Trophoblast cell (in vitro differentiated cells and primary cell): ENCODE results near the gene LRRTM4.

ENCODE experiments used
- DNase-seq, 2 donors: peaks; one replicate each; pipeline ENCODE4 v3.0.0-alpha.2; 2016
- H2AFZ ChIP-seq: 2 replicates; pipeline ENCODE4 v1.6.1; 2013; ENCODE audit warnings: low read length, moderate library complexity, mild to moderate bottlenecking; ENCODE audit not compliant: insufficient read depth, poor library complexity
- H2AK5ac ChIP-seq: 2 replicates; pipeline ENCODE4 v1.6.1; 2013; ENCODE audit warnings: mild to moderate bottlenecking, low read length
- H2BK120ac ChIP-seq: 2 replicates; pipeline ENCODE4 v1.6.1; 2013; ENCODE audit warnings: low read length, mild to moderate bottlenecking, moderate library complexity; ENCODE audit not compliant: insufficient read depth, poor library complexity
- H2BK12ac ChIP-seq: 2 replicates; pipeline ENCODE4 v1.6.1; 2013; ENCODE audit warnings: mild to moderate bottlenecking, low read length, moderate library complexity
- H2BK5ac ChIP-seq: 2 replicates; pipeline ENCODE4 v1.6.1; 2013; ENCODE audit warnings: low read length, low read depth, moderate library complexity, mild to moderate bottlenecking; ENCODE audit not compliant: poor library complexity
- H3K14ac ChIP-seq: 2 replicates; pipeline ENCODE4 v1.6.1; 2013; ENCODE audit warnings: mild to moderate bottlenecking, low read length
- H3K18ac ChIP-seq: 2 replicates; pipeline ENCODE4 v1.6.1; 2013; ENCODE audit warnings: mild to moderate bottlenecking, low read length
- H3K23ac ChIP-seq: 2 replicates; pipeline ENCODE4 v1.6.1; 2013; ENCODE audit warnings: low read length
- H3K27ac ChIP-seq: 2 replicates; pipeline ENCODE4 v1.5.1; 2013; ENCODE audit warnings: low read depth, mild to moderate bottlenecking, inconsistent platforms, low read length, moderate library complexity
- H3K27me3 ChIP-seq: 2 replicates; pipeline ENCODE4 v1.6.1; 2013; ENCODE audit warnings: inconsistent platforms, mild to moderate bottlenecking, low read length, moderate library complexity; ENCODE audit not compliant: insufficient read depth
- H3K36me3 ChIP-seq, 2 experiments: 1 replicate in 1 of 2; 2 replicates in 1 of 2; pipeline ENCODE4 v1.6.1; 2013; ENCODE audit warnings: low read length in 2 of 2, mild to moderate bottlenecking in 2 of 2, moderate library complexity in 1 of 2; ENCODE audit not compliant: insufficient read depth in 2 of 2, control insufficient read depth in 1 of 2
- H3K4ac ChIP-seq: 2 replicates; pipeline ENCODE4 v1.6.1; 2013; ENCODE audit warnings: low read depth, mild to moderate bottlenecking, low read length, moderate library complexity
- H3K4me1 ChIP-seq, 2 experiments: 1 replicate in 1 of 2; 2 replicates in 1 of 2; pipeline ENCODE4 v1.6.1; 2013; ENCODE audit warnings: low read length in 2 of 2, mild to moderate bottlenecking in 2 of 2, moderate library complexity in 1 of 2; ENCODE audit not compliant: insufficient read depth in 2 of 2, control insufficient read depth in 1 of 2
- H3K4me2 ChIP-seq: 2 replicates; pipeline ENCODE4 v1.6.1; 2013; ENCODE audit warnings: inconsistent platforms, mild to moderate bottlenecking, low read length, moderate library complexity
- H3K4me3 ChIP-seq: 2 replicates; pipeline ENCODE4 v1.5.1; 2013; ENCODE audit warnings: mild to moderate bottlenecking, low read depth, low read length, inconsistent platforms
- H3K79me1 ChIP-seq: one replicate; pipeline ENCODE4 v1.6.1; 2013; ENCODE audit warnings: low read length
- H3K79me2 ChIP-seq: 2 replicates; pipeline ENCODE4 v1.6.1; 2013; ENCODE audit warnings: low read length, mild to moderate bottlenecking; ENCODE audit not compliant: control insufficient read depth, insufficient read depth, poor library complexity
- H3K9ac ChIP-seq: 2 replicates; pipeline ENCODE4 v1.6.1; 2013; ENCODE audit warnings: mild to moderate bottlenecking, low read length
- H3K9me3 ChIP-seq: 2 replicates; pipeline ENCODE4 v1.6.1; 2013; ENCODE audit warnings: low read depth, mild to moderate bottlenecking, control low read depth, inconsistent platforms, low read length; ENCODE audit not compliant: insufficient read depth
- H4K12ac ChIP-seq: 2 replicates; pipeline ENCODE4 v1.6.1; 2013; ENCODE audit warnings: low read depth, mild to moderate bottlenecking, low read length, moderate library complexity
- H4K8ac ChIP-seq: 2 replicates; pipeline ENCODE4 v1.6.1; 2013; ENCODE audit warnings: low read depth, mild to moderate bottlenecking, low read length, moderate library complexity
- H4K91ac ChIP-seq: one replicate; pipeline ENCODE4 v1.6.1; 2013; ENCODE audit warnings: low read depth, mild to moderate bottlenecking, low read length, moderate library complexity
- WGBS: extraction: QIAGEN DNeasy Blood & Tissue Kit; methylation state at CpG from one replicate; pipeline ENCODE4 v1.1.7; 2013; ENCODE audit warnings: missing lambda C conversion rate; ENCODE audit not compliant: insufficient read length, insufficient coverage; ENCODE audit errors: extremely low coverage; 5-methylcytosine and 5-hydroxymethylcytosine counted together

Gene LRRTM4

GRCh38 chr2:77428946-77429345 lies 93.2 kb downstream of the LRRTM4 start:
- Histone ChIP-seq H3K9me3 (no peaks in the 10 kb centered on the region), H3K79me2 (no peaks in the 10 kb centered on the region), H3K36me3 (no peaks in the 10 kb centered on the region), H3K23ac (no peak overlapping the region), H3K14ac (no peak overlapping the region), H2BK12ac (no peak overlapping the region), H3K4me1 (no peaks in the 10 kb centered on the region), H2BK120ac (no peak overlapping the region), H3K79me1 (no peaks in the 10 kb centered on the region), H2AFZ (no peak overlapping the region), H3K18ac (no peak overlapping the region), H4K91ac (no peak overlapping the region), H3K4ac (no peak overlapping the region), H3K27ac (no peak overlapping the region), H3K4me2 (no peak overlapping the region), H2AK5ac (no peak overlapping the region), H4K8ac (no peak overlapping the region), H4K12ac (no peak overlapping the region), H3K4me3 (no peak overlapping the region), H2BK5ac (no peak overlapping the region), H3K9ac (no peak overlapping the region), H3K27me3 (no peaks in the 10 kb centered on the region)
- no CpG with 5 or more reads among the region's 4 CpGs for WGBS
- no peak for DNase-seq

- Histone ChIP-seq H3K18ac (no peak overlapping the region), H3K4me2 (no peak overlapping the region), H3K79me2 (no peaks in the 10 kb centered on the region), H3K4me1 (no peaks in the 10 kb centered on the region), H3K27me3 (no peaks in the 10 kb centered on the region), H2AK5ac (no peak overlapping the region), H2BK12ac (no peak overlapping the region), H3K23ac (no peak overlapping the region), H4K12ac (no peak overlapping the region), H4K91ac (no peak overlapping the region), H3K27ac (no peak overlapping the region), H3K9ac (no peak overlapping the region), H2BK5ac (no peak overlapping the region), H3K14ac (no peak overlapping the region), H4K8ac (no peak overlapping the region), H2BK120ac (no peak overlapping the region), H3K79me1 (no peaks in the 10 kb centered on the region), H3K4me3 (no peak overlapping the region), H2AFZ (no peak overlapping the region), H3K9me3 (no peaks in the 10 kb centered on the region), H3K4ac (no peak overlapping the region), H3K36me3 (no peaks in the 10 kb centered on the region)
- WGBS: no CpG with 5 or more reads among the region's 4 CpGs
- no peak for DNase-seq
Measured at GRCh38 chr2:77421971-77422370, 100.2 kb downstream of the LRRTM4 start.

- no peaks in the 10 kb centered on the region for H3K27me3 ChIP-seq
- no peak overlapping the region for H2AFZ ChIP-seq
- H3K79me2 ChIP-seq: no peaks in the 10 kb centered on the region
- H3K18ac ChIP-seq: no peak overlapping the region
- no peak overlapping the region for H3K9ac ChIP-seq
- H3K4me1 ChIP-seq: no peaks in the 10 kb centered on the region
- no peak overlapping the region for H3K4me3 ChIP-seq
- no peak overlapping the region for H2BK120ac ChIP-seq
- no peak overlapping the region for H3K14ac ChIP-seq
- H3K23ac ChIP-seq: no peak overlapping the region
- no peak overlapping the region for H4K12ac ChIP-seq
- no peak overlapping the region for H4K91ac ChIP-seq
- H2AK5ac ChIP-seq: no peak overlapping the region
- H3K27ac ChIP-seq: no peak overlapping the region
- no peak overlapping the region for H2BK5ac ChIP-seq
- no peak overlapping the region for H4K8ac ChIP-seq
- no peak for DNase-seq
- H3K4me2 ChIP-seq: no peak overlapping the region
- no peaks in the 10 kb centered on the region for H3K79me1 ChIP-seq
- no peak overlapping the region for H3K4ac ChIP-seq
- WGBS: no CpG with 5 or more reads among the region's 1 CpG
- H3K36me3 ChIP-seq: no peaks in the 10 kb centered on the region
- H2BK12ac ChIP-seq: no peak overlapping the region
- no peaks in the 10 kb centered on the region for H3K9me3 ChIP-seq
Measured at GRCh38 chr2:77418537-77418936, 103.6 kb downstream of the LRRTM4 start.

GRCh38 chr2:77404189-77404588 lies 118.0 kb downstream of the LRRTM4 start:
- Histone ChIP-seq H3K4me2 (no peak overlapping the region), H3K4ac (no peak overlapping the region), H3K18ac (no peak overlapping the region), H3K27me3 (no peaks in the 10 kb centered on the region), H2AFZ (no peak overlapping the region), H2BK12ac (no peak overlapping the region), H3K27ac (no peak overlapping the region), H3K4me1 (no peaks in the 10 kb centered on the region), H3K23ac (no peak overlapping the region), H3K79me2 (no peaks in the 10 kb centered on the region), H3K9me3 (no peaks in the 10 kb centered on the region), H3K9ac (no peak overlapping the region), H3K14ac (no peak overlapping the region), H4K8ac (no peak overlapping the region), H3K4me3 (no peak overlapping the region), H3K36me3 (no peaks in the 10 kb centered on the region), H4K12ac (no peak overlapping the region), H3K79me1 (no peaks in the 10 kb centered on the region), H2AK5ac (no peak overlapping the region), H2BK5ac (no peak overlapping the region), H4K91ac (no peak overlapping the region), H2BK120ac (no peak overlapping the region)
- WGBS: no CpG with 5 or more reads among the region's 1 CpG
- no peak for DNase-seq
